ENCODE results near the gene RAPGEF1.

DNA sequence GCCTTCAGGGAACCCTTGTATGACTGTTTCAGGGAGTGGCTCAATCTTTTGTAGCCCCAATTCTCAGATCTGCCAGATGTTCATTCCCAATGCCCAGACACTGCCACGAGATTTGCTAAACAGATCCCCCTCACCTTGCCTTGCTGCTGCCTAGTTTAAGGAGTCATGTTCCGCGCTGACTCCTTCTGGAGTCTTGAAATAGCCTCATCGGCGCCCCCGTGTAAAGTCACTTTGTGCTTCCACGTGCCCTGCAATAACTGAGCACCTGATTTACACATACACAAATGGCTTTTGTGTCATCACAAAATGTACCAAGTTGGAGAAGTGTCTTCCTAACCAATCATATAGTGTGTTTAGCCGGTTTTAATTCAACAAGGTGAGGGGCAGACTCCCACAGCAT is 132.3 kb downstream of the RAPGEF1 start:
- TF ChIP-seq, protein P1, sequence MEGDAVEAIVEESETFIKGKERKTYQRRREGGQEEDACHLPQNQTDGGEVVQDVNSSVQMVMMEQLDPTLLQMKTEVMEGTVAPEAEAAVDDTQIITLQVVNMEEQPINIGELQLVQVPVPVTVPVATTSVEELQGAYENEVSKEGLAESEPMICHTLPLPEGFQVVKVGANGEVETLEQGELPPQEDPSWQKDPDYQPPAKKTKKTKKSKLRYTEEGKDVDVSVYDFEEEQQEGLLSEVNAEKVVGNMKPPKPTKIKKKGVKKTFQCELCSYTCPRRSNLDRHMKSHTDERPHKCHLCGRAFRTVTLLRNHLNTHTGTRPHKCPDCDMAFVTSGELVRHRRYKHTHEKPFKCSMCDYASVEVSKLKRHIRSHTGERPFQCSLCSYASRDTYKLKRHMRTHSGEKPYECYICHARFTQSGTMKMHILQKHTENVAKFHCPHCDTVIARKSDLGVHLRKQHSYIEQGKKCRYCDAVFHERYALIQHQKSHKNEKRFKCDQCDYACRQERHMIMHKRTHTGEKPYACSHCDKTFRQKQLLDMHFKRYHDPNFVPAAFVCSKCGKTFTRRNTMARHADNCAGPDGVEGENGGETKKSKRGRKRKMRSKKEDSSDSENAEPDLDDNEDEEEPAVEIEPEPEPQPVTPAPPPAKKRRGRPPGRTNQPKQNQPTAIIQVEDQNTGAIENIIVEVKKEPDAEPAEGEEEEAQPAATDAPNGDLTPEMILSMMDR (conservative IDR thresholded peaks at IDR 0.05; ENCODE audit: low read length), result no peak
- no peak for TF ChIP-seq EZH2phosphoT487 (IDR thresholded peaks at IDR 0.05; ENCODE audit: borderline replicate concordance, low read depth, low read length)
